ENCODE data around the gene RASGEF1C. TPM values are rescaled to one million over a fixed set of nuclear protein-coding genes. Genes with fewer than 3 reads are reported as not detected.

Gene RASGEF1C
- total and polyA plus RNA-seq, 8 donors, result 0.09 to 0.38 TPM; not detected in 6

DNA sequence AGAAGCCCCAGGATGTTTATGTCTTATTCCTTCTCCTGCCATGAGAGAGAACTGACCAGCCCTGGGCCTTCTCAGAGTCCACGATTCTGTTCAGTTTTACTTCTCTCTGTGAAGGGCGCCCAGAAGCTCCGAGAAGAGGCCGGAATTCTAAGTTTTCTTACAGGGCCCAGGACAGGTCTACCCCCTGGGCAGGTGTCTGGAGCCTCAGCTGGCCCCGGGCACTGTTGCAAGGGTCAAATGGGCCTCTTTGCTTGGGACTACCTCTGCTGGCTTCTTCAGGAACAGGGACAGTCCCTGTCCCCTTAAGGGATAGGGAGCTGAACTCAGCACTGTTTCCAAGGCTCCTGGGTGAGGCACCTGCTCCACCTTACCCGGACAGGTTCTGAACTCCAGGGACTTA is 55.0 kb downstream of the RASGEF1C start:
- 67 to 76% methylated on average over 6 of the region's 6 CpGs for WGBS, 2 donors
- no peak for FAIRE-seq
- no peak for DNase-seq

DNA sequence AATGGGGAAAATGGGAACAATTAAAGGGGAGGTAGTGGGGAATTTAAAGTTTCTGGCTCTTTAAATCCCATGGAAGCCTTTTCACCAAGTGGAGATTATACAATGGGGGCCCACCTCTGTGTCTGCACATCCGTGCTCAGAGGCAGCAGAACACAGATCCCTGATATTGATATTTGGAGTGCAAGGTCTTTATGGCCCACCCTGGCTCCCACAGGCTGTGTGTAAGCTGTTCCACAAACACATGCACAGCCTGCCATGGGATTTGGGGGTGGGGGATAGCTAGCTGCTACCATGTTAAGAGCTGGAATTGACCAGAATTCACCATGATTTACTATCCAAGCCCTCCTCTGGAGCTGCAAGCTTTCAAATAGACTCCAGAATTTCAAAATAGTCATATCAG is 55.9 kb downstream of the RASGEF1C start:
- ATAC-seq, result no peak
- no peaks in the 10 kb centered on the region for H3K9me3 ChIP-seq
- H3K36me3 ChIP-seq, result no peaks in the 10 kb centered on the region
- TF ChIP-seq, protein P1, sequence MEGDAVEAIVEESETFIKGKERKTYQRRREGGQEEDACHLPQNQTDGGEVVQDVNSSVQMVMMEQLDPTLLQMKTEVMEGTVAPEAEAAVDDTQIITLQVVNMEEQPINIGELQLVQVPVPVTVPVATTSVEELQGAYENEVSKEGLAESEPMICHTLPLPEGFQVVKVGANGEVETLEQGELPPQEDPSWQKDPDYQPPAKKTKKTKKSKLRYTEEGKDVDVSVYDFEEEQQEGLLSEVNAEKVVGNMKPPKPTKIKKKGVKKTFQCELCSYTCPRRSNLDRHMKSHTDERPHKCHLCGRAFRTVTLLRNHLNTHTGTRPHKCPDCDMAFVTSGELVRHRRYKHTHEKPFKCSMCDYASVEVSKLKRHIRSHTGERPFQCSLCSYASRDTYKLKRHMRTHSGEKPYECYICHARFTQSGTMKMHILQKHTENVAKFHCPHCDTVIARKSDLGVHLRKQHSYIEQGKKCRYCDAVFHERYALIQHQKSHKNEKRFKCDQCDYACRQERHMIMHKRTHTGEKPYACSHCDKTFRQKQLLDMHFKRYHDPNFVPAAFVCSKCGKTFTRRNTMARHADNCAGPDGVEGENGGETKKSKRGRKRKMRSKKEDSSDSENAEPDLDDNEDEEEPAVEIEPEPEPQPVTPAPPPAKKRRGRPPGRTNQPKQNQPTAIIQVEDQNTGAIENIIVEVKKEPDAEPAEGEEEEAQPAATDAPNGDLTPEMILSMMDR (IDR thresholded peaks at IDR 0.05), result no peak
- H3K27me3 ChIP-seq, result no peaks in the 10 kb centered on the region
- intact Hi-C loops (cut with DNase I), result no loop called here
- 0% methylated on average over 1 of the region's 1 CpG for WGBS, 2 donors
- H3K4me3 ChIP-seq, result no peak overlapping the region
- no peaks in the 10 kb centered on the region for H3K4me1 ChIP-seq
- no peak overlapping the region for H3K27ac ChIP-seq
- FAIRE-seq, result no peak
- DNase-seq, result no peak

More for the DNA sequence above, 55.0 kb downstream of the RASGEF1C start:
- TF ChIP-seq, protein P1 (IDR thresholded peaks at IDR 0.05), result no peak
- no peak for ATAC-seq
- H3K36me3 ChIP-seq, result no peaks in the 10 kb centered on the region
- intact Hi-C loops (cut with DNase I), result no loop called here
- no peaks in the 10 kb centered on the region for H3K27me3 ChIP-seq
- no peak overlapping the region for H3K27ac ChIP-seq
- no peaks in the 10 kb centered on the region for H3K9me3 ChIP-seq
- H3K4me3 ChIP-seq, result no peak overlapping the region
- H3K4me1 ChIP-seq, result no peaks in the 10 kb centered on the region

DNA sequence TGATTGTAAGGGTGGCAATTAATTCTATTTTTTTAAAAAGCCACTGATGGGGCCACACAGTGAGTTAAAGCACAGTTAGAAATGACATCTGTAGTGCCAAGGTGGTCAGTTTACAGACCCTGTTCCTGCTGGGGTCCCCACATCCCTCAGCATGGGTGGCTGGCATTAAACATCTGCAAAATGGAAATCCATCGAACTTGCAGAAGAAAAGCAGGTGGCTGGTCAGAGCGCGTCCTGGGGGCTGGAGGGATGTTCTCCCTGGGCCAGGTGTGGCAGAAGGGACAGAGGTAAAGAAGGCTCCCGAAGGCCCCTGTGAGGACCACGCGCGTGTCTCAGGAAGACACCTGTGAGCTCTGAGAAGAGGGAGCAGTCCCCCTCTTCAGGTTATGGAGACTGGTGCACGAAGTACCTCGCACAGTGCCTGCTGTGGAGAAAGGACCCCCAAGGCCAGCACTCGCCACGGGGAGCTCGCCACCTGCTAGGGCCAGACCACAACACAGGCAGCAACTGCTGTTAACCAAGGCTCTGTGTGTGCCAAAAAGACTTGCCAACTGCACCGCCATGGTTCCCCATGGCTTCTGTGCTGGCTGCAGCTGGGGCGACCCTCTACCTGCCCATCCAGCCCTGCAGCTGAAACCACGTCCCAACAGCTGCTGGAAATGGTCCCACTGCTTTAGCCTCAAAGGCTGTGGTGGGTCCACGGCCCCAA is 65.2 kb downstream of the RASGEF1C start:
- Histone ChIP-seq H3K4me3 (no peak overlapping the region), H3K36me3 (no peaks in the 10 kb centered on the region), H3K27me3 (peaks cover 0 to 4% (median 0%) of the 10 kb centered on the region in 4 donors), H3K9me3 (no peaks in the 10 kb centered on the region), H3K4me1 (no peaks in the 10 kb centered on the region), H3K27ac (no peak overlapping the region)
- TF ChIP-seq, protein P1 (IDR thresholded peaks at IDR 0.05), result no peak
- no peak for DNase-seq
- intact Hi-C loops (cut with DNase I), result no loop called here
- WGBS, 2 donors, result 67 to 80% methylated on average over 16 of the region's 16 CpGs
- ATAC-seq, result no peak
- FAIRE-seq, result no peak

DNA sequence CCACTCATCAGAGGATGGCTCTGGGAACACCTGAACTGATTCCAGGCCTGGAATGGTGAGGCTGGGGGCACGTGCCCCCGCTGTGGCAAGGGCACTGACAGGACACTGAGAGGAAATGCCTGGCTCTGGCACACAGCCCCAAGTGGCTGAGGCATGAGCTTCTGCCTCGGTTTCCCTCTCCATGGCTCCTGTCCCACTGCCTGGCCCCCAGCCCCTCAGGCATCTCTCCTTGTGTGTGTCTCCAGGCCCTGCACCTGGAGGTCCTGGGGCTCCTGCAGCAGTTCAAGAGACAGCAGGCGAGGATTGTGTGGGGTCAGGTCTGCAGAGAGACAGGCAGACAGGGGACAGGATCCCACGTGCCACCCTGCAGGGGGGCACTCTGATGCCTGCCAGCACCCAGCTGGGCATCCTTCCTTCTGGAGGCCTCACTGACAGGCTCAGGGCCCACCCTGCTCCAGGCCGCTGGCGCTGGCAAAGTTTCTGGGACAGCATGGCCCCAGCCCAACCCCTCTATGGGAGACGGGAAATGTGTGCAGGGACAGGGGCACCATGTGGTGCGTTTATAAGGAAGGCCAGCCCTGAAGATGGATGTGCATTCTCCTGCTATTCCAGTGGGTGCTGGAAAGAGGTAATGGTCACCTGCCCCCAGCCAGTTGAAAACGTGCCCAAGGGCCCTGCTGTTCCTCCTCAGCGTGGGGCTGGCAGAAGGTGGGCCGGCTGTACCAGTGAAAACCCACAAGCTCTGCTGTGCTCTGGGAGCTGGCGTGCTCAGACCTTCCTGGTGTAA is 66.0 kb downstream of the RASGEF1C start:
- TF ChIP-seq, protein P1 (IDR thresholded peaks at IDR 0.05), result no peak

More for the DNA sequence above, 66.0 kb downstream of the RASGEF1C start:
- Histone ChIP-seq H3K27ac (no peak overlapping the region), H3K36me3 (no peaks in the 10 kb centered on the region), H3K9me3 (no peaks in the 10 kb centered on the region), H3K4me1 (no peaks in the 10 kb centered on the region), H3K4me3 (no peak overlapping the region), H3K27me3 (peaks cover 0 to 4% (median 0%) of the 10 kb centered on the region in 4 donors)
- DNase-seq (peak in 1 of 6 donors; percentile 7), ATAC-seq (no peak), FAIRE-seq (no peak)
- 61 to 74% methylated on average over 13 of the region's 13 CpGs for WGBS, 2 donors
- intact Hi-C loops (cut with DNase I), result no loop called here
